ENCODE measurements around the gene BPIFB4. TPM values are rescaled to one million over a fixed set of nuclear protein-coding genes. Genes with fewer than 3 reads are reported as not detected.

BPIFB4 gene
- total and polyA plus RNA-seq, 9 of the 15 experiments (the other 6 are each of a cell fraction or from before 2014, with no cell fraction given) = not detected

DNA sequence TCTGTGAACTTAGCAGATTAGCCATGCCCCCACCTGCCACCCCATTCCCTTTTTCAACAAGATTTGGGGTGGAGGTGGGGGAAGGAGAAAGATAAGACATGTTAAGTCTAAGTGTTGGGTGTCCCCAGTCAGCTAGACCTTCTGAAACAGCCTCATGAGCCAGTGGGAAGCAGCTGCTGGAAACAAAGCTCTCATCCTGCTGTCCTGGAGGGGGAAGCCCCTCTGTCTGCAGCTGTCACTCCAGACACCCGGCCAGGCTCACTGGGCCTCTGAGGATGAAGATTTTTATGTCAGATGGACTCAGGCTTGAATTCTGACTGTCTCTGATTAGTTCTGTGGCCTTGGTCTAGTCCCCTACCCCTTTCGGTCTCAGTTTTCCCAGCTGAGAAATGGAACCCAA lies 24.7 kb upstream of the BPIFB4 start:
- 0% methylated on average over 2 of the region's 2 CpGs for WGBS (ENCODE audit: insufficient coverage, low coverage, missing lambda C conversion rate)
- TF ChIP-seq ETV6 (IDR thresholded peaks at IDR 0.05; ENCODE audit: borderline replicate concordance in 1 of 2, low read depth in 2 of 2, low read length in 1 of 2) = no peak
- TF ChIP-seq ETV6 (CRISPR knock-in tag; IDR thresholded peaks at IDR 0.05; ENCODE audit: borderline replicate concordance) = no peak
- TF ChIP-seq POLR2G (IDR thresholded peaks at IDR 0.05; ENCODE audit: low read depth, low read length) = no peak
- TF ChIP-seq BCL6 (CRISPR knock-in tag; IDR thresholded peaks at IDR 0.05) = no peak
- TF ChIP-seq STAT5B (CRISPR knock-in tag; IDR thresholded peaks at IDR 0.05) = no peak
- no peak for TF ChIP-seq RFX1 (IDR thresholded peaks at IDR 0.05)
- no peak for TF ChIP-seq ZNF551 (CRISPR knock-in tag; IDR thresholded peaks at IDR 0.05)
- TF ChIP-seq, protein P1, sequence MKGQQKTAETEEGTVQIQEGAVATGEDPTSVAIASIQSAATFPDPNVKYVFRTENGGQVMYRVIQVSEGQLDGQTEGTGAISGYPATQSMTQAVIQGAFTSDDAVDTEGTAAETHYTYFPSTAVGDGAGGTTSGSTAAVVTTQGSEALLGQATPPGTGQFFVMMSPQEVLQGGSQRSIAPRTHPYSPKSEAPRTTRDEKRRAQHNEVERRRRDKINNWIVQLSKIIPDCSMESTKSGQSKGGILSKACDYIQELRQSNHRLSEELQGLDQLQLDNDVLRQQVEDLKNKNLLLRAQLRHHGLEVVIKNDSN (CRISPR knock-in tag; IDR thresholded peaks at IDR 0.05) = no peak
- TF ChIP-seq, protein P2, sequence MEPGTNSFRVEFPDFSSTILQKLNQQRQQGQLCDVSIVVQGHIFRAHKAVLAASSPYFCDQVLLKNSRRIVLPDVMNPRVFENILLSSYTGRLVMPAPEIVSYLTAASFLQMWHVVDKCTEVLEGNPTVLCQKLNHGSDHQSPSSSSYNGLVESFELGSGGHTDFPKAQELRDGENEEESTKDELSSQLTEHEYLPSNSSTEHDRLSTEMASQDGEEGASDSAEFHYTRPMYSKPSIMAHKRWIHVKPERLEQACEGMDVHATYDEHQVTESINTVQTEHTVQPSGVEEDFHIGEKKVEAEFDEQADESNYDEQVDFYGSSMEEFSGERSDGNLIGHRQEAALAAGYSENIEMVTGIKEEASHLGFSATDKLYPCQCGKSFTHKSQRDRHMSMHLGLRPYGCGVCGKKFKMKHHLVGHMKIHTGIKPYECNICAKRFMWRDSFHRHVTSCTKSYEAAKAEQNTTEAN (CRISPR knock-in tag; IDR thresholded peaks at IDR 0.05) = no peak
- TF ChIP-seq HDAC3 (IDR thresholded peaks at IDR 0.05; ENCODE audit: borderline replicate concordance, partially characterized antibody) = no peak
- TF ChIP-seq, protein P3, sequence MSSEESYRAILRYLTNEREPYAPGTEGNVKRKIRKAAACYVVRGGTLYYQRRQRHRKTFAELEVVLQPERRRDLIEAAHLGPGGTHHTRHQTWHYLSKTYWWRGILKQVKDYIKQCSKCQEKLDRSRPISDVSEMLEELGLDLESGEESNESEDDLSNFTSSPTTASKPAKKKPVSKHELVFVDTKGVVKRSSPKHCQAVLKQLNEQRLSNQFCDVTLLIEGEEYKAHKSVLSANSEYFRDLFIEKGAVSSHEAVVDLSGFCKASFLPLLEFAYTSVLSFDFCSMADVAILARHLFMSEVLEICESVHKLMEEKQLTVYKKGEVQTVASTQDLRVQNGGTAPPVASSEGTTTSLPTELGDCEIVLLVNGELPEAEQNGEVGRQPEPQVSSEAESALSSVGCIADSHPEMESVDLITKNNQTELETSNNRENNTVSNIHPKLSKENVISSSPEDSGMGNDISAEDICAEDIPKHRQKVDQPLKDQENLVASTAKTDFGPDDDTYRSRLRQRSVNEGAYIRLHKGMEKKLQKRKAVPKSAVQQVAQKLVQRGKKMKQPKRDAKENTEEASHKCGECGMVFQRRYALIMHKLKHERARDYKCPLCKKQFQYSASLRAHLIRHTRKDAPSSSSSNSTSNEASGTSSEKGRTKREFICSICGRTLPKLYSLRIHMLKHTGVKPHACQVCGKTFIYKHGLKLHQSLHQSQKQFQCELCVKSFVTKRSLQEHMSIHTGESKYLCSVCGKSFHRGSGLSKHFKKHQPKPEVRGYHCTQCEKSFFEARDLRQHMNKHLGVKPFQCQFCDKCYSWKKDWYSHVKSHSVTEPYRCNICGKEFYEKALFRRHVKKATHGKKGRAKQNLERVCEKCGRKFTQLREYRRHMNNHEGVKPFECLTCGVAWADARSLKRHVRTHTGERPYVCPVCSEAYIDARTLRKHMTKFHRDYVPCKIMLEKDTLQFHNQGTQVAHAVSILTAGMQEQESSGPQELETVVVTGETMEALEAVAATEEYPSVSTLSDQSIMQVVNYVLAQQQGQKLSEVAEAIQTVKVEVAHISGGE (CRISPR knock-in tag; IDR thresholded peaks at IDR 0.05) = no peak
- no peak for TF ChIP-seq MCM7 (IDR thresholded peaks at IDR 0.05)
- TF ChIP-seq ZNF282 (CRISPR knock-in tag; IDR thresholded peaks at IDR 0.05) = no peak
- TF ChIP-seq, protein P4, sequence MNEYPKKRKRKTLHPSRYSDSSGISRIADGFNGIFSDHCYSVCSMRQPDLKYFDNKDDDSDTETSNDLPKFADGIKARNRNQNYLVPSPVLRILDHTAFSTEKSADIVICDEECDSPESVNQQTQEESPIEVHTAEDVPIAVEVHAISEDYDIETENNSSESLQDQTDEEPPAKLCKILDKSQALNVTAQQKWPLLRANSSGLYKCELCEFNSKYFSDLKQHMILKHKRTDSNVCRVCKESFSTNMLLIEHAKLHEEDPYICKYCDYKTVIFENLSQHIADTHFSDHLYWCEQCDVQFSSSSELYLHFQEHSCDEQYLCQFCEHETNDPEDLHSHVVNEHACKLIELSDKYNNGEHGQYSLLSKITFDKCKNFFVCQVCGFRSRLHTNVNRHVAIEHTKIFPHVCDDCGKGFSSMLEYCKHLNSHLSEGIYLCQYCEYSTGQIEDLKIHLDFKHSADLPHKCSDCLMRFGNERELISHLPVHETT (CRISPR knock-in tag; conservative IDR thresholded peaks at IDR 0.05 in 1 of 2, IDR thresholded peaks at IDR 0.05 in 1 of 2) = no peak
- no peak for TF ChIP-seq HNRNPLL (IDR thresholded peaks at IDR 0.05; ENCODE audit: low read depth, low read length, poor library complexity, severe bottlenecking)
- TF ChIP-seq RBFOX2 (IDR thresholded peaks at IDR 0.05; ENCODE audit: low read depth, low read length) = no peak

More for the DNA sequence above, 24.7 kb upstream of the BPIFB4 start:
- intact Hi-C loops (cut with micrococcal nuclease) (no loop called here), in situ Hi-C loops (cut with MboI) (no loop called here)
- FAIRE-seq = no peak
- Histone ChIP-seq H2AFZ (ENCODE audit: low read depth, low read length) (no peak overlapping the region), H3K79me2 (ENCODE audit: control insufficient read depth, insufficient read depth, low read length) (no peaks in the 10 kb centered on the region), H3K9me3 (replicated peaks; ENCODE audit: control insufficient read depth, insufficient read depth, low read depth, low read length) (no peaks in the 10 kb centered on the region), H3K27me3 (ENCODE audit: control insufficient read depth in 2 of 2, insufficient read depth in 2 of 2, low read length in 2 of 2) (peaks cover 20 to 64% of the 10 kb centered on the region in 2 experiments; a peak in 4 of 5 replicates), H3K9me1 (ENCODE audit: control insufficient read depth, insufficient read depth, low read length) (peaks cover 2% of the 10 kb centered on the region), H3K4me2 (ENCODE audit: insufficient read depth, low read length) (no peak overlapping the region), H4K20me1 (replicated peaks; ENCODE audit: control insufficient read depth, insufficient read depth, low read length) (no peaks in the 10 kb centered on the region; the same call in 1 of the 2 replicates), H3K4me3 (no peak overlapping the region), H3K4me1 (replicated peaks in 1 of 2; ENCODE audit: control insufficient read depth in 2 of 2, insufficient read depth in 2 of 2, low read length in 2 of 2) (peaks cover 0 to 3% of the 10 kb centered on the region in 2 experiments; a peak in 1 of 5 replicates), H3K27ac (ENCODE audit: extremely low read depth, low read depth, low read length) (no peak overlapping the region), H3K36me3 (ENCODE audit: control insufficient read depth, insufficient read depth, low read length) (no peaks in the 10 kb centered on the region), H3K9ac (ENCODE audit: insufficient read depth in 1 of 2, low read depth in 2 of 2, low read length in 2 of 2) (no peak overlapping the region)
- ATAC-seq = no peak
- CTCF ChIA-PET (ENCODE audit: low intra/inter-chr PET ratio) = no interaction called here
- no peak for DNase-seq (ENCODE audit: extremely low read depth in 1 of 4, low spot score in 3 of 4)
- POLR2A ChIA-PET = interaction anchor here (0.7 to 1.1 kb wide), 2 partner anchors 15 to 106 kb away, joined by 4 read pairs; no protein-coding TSS in a partner anchor
- no TSS peak for BruUV-seq (replicated peaks)

Data from K562 (cell line).